ENCODE data around the gene TPCN2.

The TPCN2 gene

GRCh38 chr11:69093106-69093505, 44.4 kb downstream of the TPCN2 start:
- DNase-seq = no peak
- TF ChIP-seq CTCF (IDR thresholded peaks at IDR 0.05; ENCODE audit: low read depth, low read length, missing control alignments) = no peak
- Histone ChIP-seq H3K27ac (no peak overlapping the region), H3K36me3 (replicated peaks) (peaks cover 3% of the 10 kb centered on the region), H3K4me3 (ENCODE audit: low read depth, low read length) (no peak overlapping the region), H3K27me3 (replicated peaks) (no peaks in the 10 kb centered on the region)
- in situ Hi-C loops (cut with HindIII; ENCODE audit: low pct_ligation_motif_present, low sequenced_read_pairs) = no loop called here

GRCh38 chr11:69094111-69094914, 45.6 kb downstream of the TPCN2 start:
- in situ Hi-C loops (cut with HindIII; ENCODE audit: low pct_ligation_motif_present, low sequenced_read_pairs) = no loop called here
- no peak overlapping the region for H3K27ac ChIP-seq
- TF ChIP-seq CTCF (IDR thresholded peaks at IDR 0.05; ENCODE audit: low read depth, low read length, missing control alignments) = no peak
- no peak overlapping the region for H3K4me3 ChIP-seq (ENCODE audit: low read depth, low read length)
- H3K27me3 ChIP-seq (replicated peaks) = no peaks in the 10 kb centered on the region
- H3K36me3 ChIP-seq (replicated peaks) = no peaks in the 10 kb centered on the region
- no peak for DNase-seq

GRCh38 chr11:69094915-69095290, 46.2 kb downstream of the TPCN2 start:
- no peak for TF ChIP-seq CTCF (IDR thresholded peaks at IDR 0.05; ENCODE audit: low read depth, low read length, missing control alignments)
- no peak for DNase-seq
- Histone ChIP-seq H3K27me3 (replicated peaks) (no peaks in the 10 kb centered on the region), H3K27ac (no peak overlapping the region), H3K36me3 (replicated peaks) (no peaks in the 10 kb centered on the region), H3K4me3 (ENCODE audit: low read depth, low read length) (no peak overlapping the region)
- in situ Hi-C loops (cut with HindIII; ENCODE audit: low pct_ligation_motif_present, low sequenced_read_pairs) = no loop called here

- Histone ChIP-seq H3K36me3 (replicated peaks) (no peaks in the 10 kb centered on the region), H3K27ac (no peak overlapping the region), H3K4me3 (ENCODE audit: low read depth, low read length) (no peak overlapping the region), H3K27me3 (replicated peaks) (no peaks in the 10 kb centered on the region)
- in situ Hi-C loops (cut with HindIII; ENCODE audit: low pct_ligation_motif_present, low sequenced_read_pairs) = no loop called here
- no peak for DNase-seq
- TF ChIP-seq CTCF (IDR thresholded peaks at IDR 0.05; ENCODE audit: low read depth, low read length, missing control alignments) = no peak
Observed at GRCh38 chr11:69095300-69095699, 46.6 kb downstream of the TPCN2 start.

GRCh38 chr11:69096473-69096872, 47.7 kb downstream of the TPCN2 start:
- in situ Hi-C loops (cut with HindIII; ENCODE audit: low pct_ligation_motif_present, low sequenced_read_pairs) = no loop called here
- DNase-seq = no peak
- TF ChIP-seq CTCF (IDR thresholded peaks at IDR 0.05; ENCODE audit: low read depth, low read length, missing control alignments) = no peak
- Histone ChIP-seq H3K27me3 (replicated peaks) (no peaks in the 10 kb centered on the region), H3K27ac (no peak overlapping the region), H3K36me3 (replicated peaks) (no peaks in the 10 kb centered on the region), H3K4me3 (ENCODE audit: low read depth, low read length) (no peak overlapping the region)

GRCh38 chr11:69097263-69097662, 48.5 kb downstream of the TPCN2 start:
- Histone ChIP-seq H3K36me3 (replicated peaks) (no peaks in the 10 kb centered on the region), H3K4me3 (ENCODE audit: low read depth, low read length) (no peak overlapping the region), H3K27me3 (replicated peaks) (no peaks in the 10 kb centered on the region), H3K27ac (no peak overlapping the region)
- no peak for TF ChIP-seq CTCF (IDR thresholded peaks at IDR 0.05; ENCODE audit: low read depth, low read length, missing control alignments)
- no peak for DNase-seq
- in situ Hi-C loops (cut with HindIII; ENCODE audit: low pct_ligation_motif_present, low sequenced_read_pairs) = no loop called here
